WERI-Rb-1 (cell line): Measurements from ENCODE around the gene RICTOR.

Experiments used
- DNase-seq: peaks from one replicate; pipeline ENCODE4 v3.0.0-alpha.2; 2020
- H3K27ac ChIP-seq: fragments of 250-450 bp; sonication (Bioruptor Pico); 2 replicates; pipeline ENCODE4 v1.5.1; 2020; ENCODE audit warnings: mild to moderate bottlenecking, moderate library complexity
- H3K27me3 ChIP-seq: fragments of 250-450 bp; sonication (Bioruptor Pico); 2 replicates; pipeline ENCODE4 v1.5.1; 2021; ENCODE audit warnings: mild to moderate bottlenecking, low read depth, moderate library complexity; ENCODE audit not compliant: insufficient read depth, severe bottlenecking
- H3K36me3 ChIP-seq: fragments of 250-450 bp; sonication (Bioruptor Pico); 2 replicates; pipeline ENCODE4 v1.5.1; 2020; ENCODE audit warnings: mild to moderate bottlenecking, moderate library complexity
- H3K4me3 ChIP-seq: 2 replicates; pipeline ENCODE4 v1.5.1; 2011; ENCODE audit warnings: low read depth, mild to moderate bottlenecking, control low read depth, low read length
- H3K9me3 ChIP-seq: fragments of 250-450 bp; sonication (Bioruptor Pico); 2 replicates; pipeline ENCODE4 v1.5.1; 2021; ENCODE audit warnings: mild to moderate bottlenecking, moderate library complexity; ENCODE audit not compliant: severe bottlenecking
- TF ChIP-seq, protein P1 (sequence below): IDR thresholded peaks from 2 replicates; pipeline ENCODE4 v1.5.1; 2011; ENCODE audit warnings: low read depth, mild to moderate bottlenecking, control low read depth, inconsistent platforms, low read length

The RICTOR gene

DNA sequence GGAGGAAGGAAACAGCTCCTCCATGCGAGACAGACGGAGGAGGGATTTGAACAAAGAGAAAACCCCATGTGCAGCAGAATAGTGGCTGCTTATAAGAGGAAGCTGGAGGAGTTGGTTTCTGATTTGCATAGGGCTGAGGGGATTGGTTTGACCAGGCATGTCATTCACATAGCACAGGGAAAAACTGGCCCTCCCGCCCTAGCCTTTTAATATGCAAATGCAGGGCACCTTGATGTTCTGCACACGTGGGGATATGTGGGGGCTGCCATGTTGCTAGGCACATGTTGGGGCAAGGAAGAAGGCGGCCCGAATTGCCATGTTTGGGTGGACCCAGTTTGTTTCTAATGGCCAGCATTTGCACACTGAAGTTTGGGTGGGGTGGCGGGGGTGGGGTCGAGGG is 186.2 kb downstream of the RICTOR start:
- Histone ChIP-seq H3K36me3 (no peaks in the 10 kb centered on the region), H3K9me3 (no peaks in the 10 kb centered on the region), H3K27me3 (no peaks in the 10 kb centered on the region), H3K4me3 (no peak overlapping the region), H3K27ac (no peak overlapping the region)
- no peak for DNase-seq
- TF ChIP-seq, protein P1, sequence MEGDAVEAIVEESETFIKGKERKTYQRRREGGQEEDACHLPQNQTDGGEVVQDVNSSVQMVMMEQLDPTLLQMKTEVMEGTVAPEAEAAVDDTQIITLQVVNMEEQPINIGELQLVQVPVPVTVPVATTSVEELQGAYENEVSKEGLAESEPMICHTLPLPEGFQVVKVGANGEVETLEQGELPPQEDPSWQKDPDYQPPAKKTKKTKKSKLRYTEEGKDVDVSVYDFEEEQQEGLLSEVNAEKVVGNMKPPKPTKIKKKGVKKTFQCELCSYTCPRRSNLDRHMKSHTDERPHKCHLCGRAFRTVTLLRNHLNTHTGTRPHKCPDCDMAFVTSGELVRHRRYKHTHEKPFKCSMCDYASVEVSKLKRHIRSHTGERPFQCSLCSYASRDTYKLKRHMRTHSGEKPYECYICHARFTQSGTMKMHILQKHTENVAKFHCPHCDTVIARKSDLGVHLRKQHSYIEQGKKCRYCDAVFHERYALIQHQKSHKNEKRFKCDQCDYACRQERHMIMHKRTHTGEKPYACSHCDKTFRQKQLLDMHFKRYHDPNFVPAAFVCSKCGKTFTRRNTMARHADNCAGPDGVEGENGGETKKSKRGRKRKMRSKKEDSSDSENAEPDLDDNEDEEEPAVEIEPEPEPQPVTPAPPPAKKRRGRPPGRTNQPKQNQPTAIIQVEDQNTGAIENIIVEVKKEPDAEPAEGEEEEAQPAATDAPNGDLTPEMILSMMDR, result no peak
